ENCODE measurements around the gene TMEM134. TPM values are rescaled to one million over a fixed set of nuclear protein-coding genes. Genes with fewer than 3 reads are reported as not detected.
"Not testable (repeated sequence)": the region's sequence is repeated elsewhere in the genome, so short reads cannot be mapped to it uniquely, and the experiment has no call there.

Gene TMEM134
- total RNA-seq = 100 to 1,000 TPM in 1 of 4 donors, 10 to 100 TPM in 3; 80.0 to 126 (median 86.1) TPM

- Histone ChIP-seq H3K9me3 (no peaks in the 10 kb centered on the region), H3K4me3 (peak within 1 kb of the TSS; percentile 64 to 98 (median 92)), H3K36me3 (no peaks in the 10 kb centered on the region), H3K4me1 (peaks cover 0 to 30% (median 11%) of the 10 kb centered on the region in 4 donors), H3K27me3 (no peaks in the 10 kb centered on the region), H3K27ac (peak within 1 kb of the TSS; percentile 82 to 95 (median 88))
- TF ChIP-seq POLR2A (IDR thresholded peaks at IDR 0.05) (peak; percentile 73 to 78), CTCF (IDR thresholded peaks at IDR 0.05) (peak; percentile 50 to 69 (median 60))
- DNase-seq = peak; percentile 93 to 96 (median 95)
Observed at GRCh38 chr11:67468759-67469507, at the start of gene TMEM134. TMEM134 (minus strand) TSS chr11:67469251; CDS start chr11:67469192, 59 bp downstream.

GRCh38 chr11:67517784-67518552 lies 48.9 kb upstream of the TMEM134 start:
- no peak overlapping the region for H3K4me3 ChIP-seq
- no peaks in the 10 kb centered on the region for H3K4me1 ChIP-seq
- H3K27me3 ChIP-seq = no peaks in the 10 kb centered on the region
- TF ChIP-seq POLR2A (IDR thresholded peaks at IDR 0.05) (no peak), CTCF (IDR thresholded peaks at IDR 0.05) (no peak)
- no peaks in the 10 kb centered on the region for H3K9me3 ChIP-seq
- H3K36me3 ChIP-seq = no peaks in the 10 kb centered on the region
- H3K27ac ChIP-seq = no peak overlapping the region
- DNase-seq = no peak

- H3K4me1 ChIP-seq = no peaks in the 10 kb centered on the region
- no peaks in the 10 kb centered on the region for H3K27me3 ChIP-seq
- H3K4me3 ChIP-seq = no peak overlapping the region
- no peaks in the 10 kb centered on the region for H3K9me3 ChIP-seq
- no peak overlapping the region for H3K27ac ChIP-seq
- DNase-seq = no peak
- H3K36me3 ChIP-seq = no peaks in the 10 kb centered on the region
- TF ChIP-seq CTCF (IDR thresholded peaks at IDR 0.05) = no peak
- no peak for TF ChIP-seq POLR2A (IDR thresholded peaks at IDR 0.05)
Observed at GRCh38 chr11:67516806-67517205, 47.8 kb upstream of the TMEM134 start.

GRCh38 chr11:67514116-67514515 lies 45.1 kb upstream of the TMEM134 start:
- H3K27me3 ChIP-seq = no peaks in the 10 kb centered on the region
- no peak for DNase-seq
- no peak overlapping the region for H3K4me3 ChIP-seq
- H3K4me1 ChIP-seq = peaks cover 0 to 10% (median under 1%) of the 10 kb centered on the region in 4 donors
- no peaks in the 10 kb centered on the region for H3K9me3 ChIP-seq
- TF ChIP-seq CTCF (IDR thresholded peaks at IDR 0.05) = no peak
- TF ChIP-seq POLR2A (IDR thresholded peaks at IDR 0.05) = no peak
- no peaks in the 10 kb centered on the region for H3K36me3 ChIP-seq
- no peak overlapping the region for H3K27ac ChIP-seq

GRCh38 chr11:67511558-67511957 lies 42.5 kb upstream of the TMEM134 start:
- not testable (repeated sequence) for H3K27ac ChIP-seq, DNase-seq

GRCh38 chr11:67510023-67510345 lies 40.9 kb upstream of the TMEM134 start:
- H3K27ac ChIP-seq = no peak overlapping the region
- no peaks in the 10 kb centered on the region for H3K9me3 ChIP-seq
- no peaks in the 10 kb centered on the region for H3K27me3 ChIP-seq
- H3K4me3 ChIP-seq = no peak overlapping the region
- no peaks in the 10 kb centered on the region for H3K36me3 ChIP-seq
- peaks cover 0 to 39% (median 25%) of the 10 kb centered on the region in 4 donors for H3K4me1 ChIP-seq
- no peak for TF ChIP-seq CTCF (IDR thresholded peaks at IDR 0.05)
- no peak for TF ChIP-seq POLR2A (IDR thresholded peaks at IDR 0.05)
- no peak for DNase-seq

More at GRCh38 chr11:67511558-67511957, 42.5 kb upstream of the TMEM134 start:
- H3K4me1 ChIP-seq = peaks cover 0 to 26% (median 13%) of the 10 kb centered on the region in 4 donors
- H3K9me3 ChIP-seq, H3K36me3 ChIP-seq, H3K27me3 ChIP-seq, H3K4me3 ChIP-seq: not testable (repeated sequence)

All from Peyer's patch (tissue), 4 donors.